Measurements from ENCODE around the gene TNS1. TPM values are rescaled to one million over a fixed set of nuclear protein-coding genes. Genes with fewer than 3 reads are reported as not detected.
A peak's percentile ranks its signal among the peaks of the same experiment; 100 is the strongest.

TNS1 gene
- total RNA-seq, 1 donor from 2014 or later: 0.24 TPM

GRCh38 chr2:217873371-217873770 lies 129.4 kb downstream of the TNS1 start:
- Histone ChIP-seq H4K20me1 (ENCODE audit: low read depth) (no peaks in the 10 kb centered on the region), H3K9me3 (ENCODE audit: low read depth) (no peaks in the 10 kb centered on the region), H3K4me1 (peaks cover 5% of the 10 kb centered on the region), H3F3A (ENCODE audit: low read depth) (no peaks in the 10 kb centered on the region), H3K4me2 (no peak overlapping the region), H3K36me3 (no peaks in the 10 kb centered on the region), H3K9ac (no peak overlapping the region), H3K27me3 (no peaks in the 10 kb centered on the region), H2AFZ (replicated peaks) (no peak overlapping the region), H3K27ac (no peak overlapping the region), H3K79me2 (ENCODE audit: low read depth) (no peaks in the 10 kb centered on the region), H3K4me3 (no peak overlapping the region)
- H3K4me3 Mint-ChIP-seq: no peak overlapping the region
- H3K4me1 Mint-ChIP-seq: peaks cover 14% of the 10 kb centered on the region
- TF ChIP-seq, protein P1, sequence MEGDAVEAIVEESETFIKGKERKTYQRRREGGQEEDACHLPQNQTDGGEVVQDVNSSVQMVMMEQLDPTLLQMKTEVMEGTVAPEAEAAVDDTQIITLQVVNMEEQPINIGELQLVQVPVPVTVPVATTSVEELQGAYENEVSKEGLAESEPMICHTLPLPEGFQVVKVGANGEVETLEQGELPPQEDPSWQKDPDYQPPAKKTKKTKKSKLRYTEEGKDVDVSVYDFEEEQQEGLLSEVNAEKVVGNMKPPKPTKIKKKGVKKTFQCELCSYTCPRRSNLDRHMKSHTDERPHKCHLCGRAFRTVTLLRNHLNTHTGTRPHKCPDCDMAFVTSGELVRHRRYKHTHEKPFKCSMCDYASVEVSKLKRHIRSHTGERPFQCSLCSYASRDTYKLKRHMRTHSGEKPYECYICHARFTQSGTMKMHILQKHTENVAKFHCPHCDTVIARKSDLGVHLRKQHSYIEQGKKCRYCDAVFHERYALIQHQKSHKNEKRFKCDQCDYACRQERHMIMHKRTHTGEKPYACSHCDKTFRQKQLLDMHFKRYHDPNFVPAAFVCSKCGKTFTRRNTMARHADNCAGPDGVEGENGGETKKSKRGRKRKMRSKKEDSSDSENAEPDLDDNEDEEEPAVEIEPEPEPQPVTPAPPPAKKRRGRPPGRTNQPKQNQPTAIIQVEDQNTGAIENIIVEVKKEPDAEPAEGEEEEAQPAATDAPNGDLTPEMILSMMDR (IDR thresholded peaks at IDR 0.05): peak; percentile 13
- no peak for TF ChIP-seq EZH2phosphoT487 (IDR thresholded peaks at IDR 0.05)
- TF ChIP-seq EZH2 (IDR thresholded peaks at IDR 0.05): no peak
- no peaks in the 10 kb centered on the region for H3K9me3 Mint-ChIP-seq
- no peaks in the 10 kb centered on the region for H3K36me3 Mint-ChIP-seq
- H3K27ac Mint-ChIP-seq: no peak overlapping the region
- H3K27me3 Mint-ChIP-seq (ENCODE audit: insufficient read depth, low read depth): peaks cover 9% of the 10 kb centered on the region
- DNase-seq (ENCODE audit: low spot score): no peak

- Histone ChIP-seq H3K27ac (no peak overlapping the region), H3K27me3 (no peaks in the 10 kb centered on the region), H3K9me3 (ENCODE audit: low read depth) (no peaks in the 10 kb centered on the region), H3F3A (ENCODE audit: low read depth) (no peaks in the 10 kb centered on the region), H2AFZ (replicated peaks) (no peak overlapping the region), H3K4me3 (no peak overlapping the region), H4K20me1 (ENCODE audit: low read depth) (no peaks in the 10 kb centered on the region), H3K36me3 (no peaks in the 10 kb centered on the region), H3K9ac (no peak overlapping the region), H3K79me2 (ENCODE audit: low read depth) (no peaks in the 10 kb centered on the region), H3K4me2 (no peak overlapping the region), H3K4me1 (peaks cover 5% of the 10 kb centered on the region)
- no peak overlapping the region for H3K4me3 Mint-ChIP-seq
- H3K27me3 Mint-ChIP-seq (ENCODE audit: insufficient read depth, low read depth): peaks cover 9% of the 10 kb centered on the region
- DNase-seq (ENCODE audit: low spot score): no peak
- H3K27ac Mint-ChIP-seq: no peak overlapping the region
- H3K4me1 Mint-ChIP-seq: peaks cover 14% of the 10 kb centered on the region
- no peaks in the 10 kb centered on the region for H3K9me3 Mint-ChIP-seq
- no peak for TF ChIP-seq EZH2phosphoT487 (IDR thresholded peaks at IDR 0.05)
- TF ChIP-seq, protein P1 (IDR thresholded peaks at IDR 0.05): no peak
- no peak for TF ChIP-seq EZH2 (IDR thresholded peaks at IDR 0.05)
- no peaks in the 10 kb centered on the region for H3K36me3 Mint-ChIP-seq
Measured at GRCh38 chr2:217872319-217872718, 130.5 kb downstream of the TNS1 start.

- H3K9me3 Mint-ChIP-seq: no peaks in the 10 kb centered on the region
- H3K27ac ChIP-seq: no peak overlapping the region
- H3K27me3 Mint-ChIP-seq (ENCODE audit: insufficient read depth, low read depth): peaks cover 3% of the 10 kb centered on the region
- H3K4me3 Mint-ChIP-seq: no peak overlapping the region
- no peaks in the 10 kb centered on the region for H3K36me3 ChIP-seq
- H3K9ac ChIP-seq: no peak overlapping the region
- no peak for DNase-seq (ENCODE audit: low spot score)
- peaks cover 26% of the 10 kb centered on the region for H3K4me1 Mint-ChIP-seq
- no peaks in the 10 kb centered on the region for H3K36me3 Mint-ChIP-seq
- no peak overlapping the region for H3K4me3 ChIP-seq
- H3K4me2 ChIP-seq: no peak overlapping the region
- no peaks in the 10 kb centered on the region for H4K20me1 ChIP-seq (ENCODE audit: low read depth)
- no peaks in the 10 kb centered on the region for H3K79me2 ChIP-seq (ENCODE audit: low read depth)
- H3K9me3 ChIP-seq (ENCODE audit: low read depth): no peaks in the 10 kb centered on the region
- no peak overlapping the region for H2AFZ ChIP-seq (replicated peaks)
- H3K4me1 ChIP-seq: peaks cover 12% of the 10 kb centered on the region
- H3F3A ChIP-seq (ENCODE audit: low read depth): no peaks in the 10 kb centered on the region
- TF ChIP-seq EZH2 (IDR thresholded peaks at IDR 0.05): no peak
- TF ChIP-seq, protein P1 (IDR thresholded peaks at IDR 0.05): no peak
- TF ChIP-seq EZH2phosphoT487 (IDR thresholded peaks at IDR 0.05): no peak
- peaks cover 5% of the 10 kb centered on the region for H3K27me3 ChIP-seq
- peak overlapping the region; percentile 27 for H3K27ac Mint-ChIP-seq
Measured at GRCh38 chr2:217870528-217871011, 132.2 kb downstream of the TNS1 start.
